Daoy (cell line): ENCODE measurements around the gene SLC10A7. TPM values are rescaled to one million over a fixed set of nuclear protein-coding genes. Genes with fewer than 3 reads are reported as not detected.

Experiments
- DNase-seq: peaks from one replicate; pipeline ENCODE4 v3.0.0-alpha.2; 2015; ENCODE audit warnings: low read depth
- total RNA-seq: library from RNA; depleted of rRNA; stranded (reverse); fragments of >200 nt; shearing (Covaris generic); gene quantifications from 2 replicates; pipeline ENCODE4 v1.2.3, GENCODE V29; 2014

Gene SLC10A7
- total RNA-seq, 1 experiment from 2014 or later = 5.6 TPM

- no peak for DNase-seq
Measured at GRCh38 chr4:146439437-146439836, 82.3 kb downstream of the SLC10A7 start.

- DNase-seq = no peak
Measured at GRCh38 chr4:146437778-146438177, 84.0 kb downstream of the SLC10A7 start.

GRCh38 chr4:146436423-146437162 is 85.1 kb downstream of the SLC10A7 start:
- DNase-seq = no peak

- no peak for DNase-seq
Measured at GRCh38 chr4:146435962-146436361, 85.8 kb downstream of the SLC10A7 start.

- DNase-seq = no peak
Measured at GRCh38 chr4:146432065-146432464, 89.7 kb downstream of the SLC10A7 start.

GRCh38 chr4:146428298-146428697 is 93.4 kb downstream of the SLC10A7 start:
- no peak for DNase-seq

- DNase-seq = no peak
Measured at GRCh38 chr4:146417822-146418221, 103.9 kb downstream of the SLC10A7 start.

GRCh38 chr4:146415829-146416228 is 105.9 kb downstream of the SLC10A7 start:
- no peak for DNase-seq

- peak; percentile 4 for DNase-seq
Measured at GRCh38 chr4:146407669-146408084, 114.1 kb downstream of the SLC10A7 start.

- DNase-seq = no peak
Measured at GRCh38 chr4:146407257-146407656, 114.5 kb downstream of the SLC10A7 start.

- no peak for DNase-seq
Measured at GRCh38 chr4:146401274-146401673, 120.5 kb downstream of the SLC10A7 start.

- no peak for DNase-seq
Measured at GRCh38 chr4:146398896-146399445, 122.8 kb downstream of the SLC10A7 start.

- no peak for DNase-seq
Measured at GRCh38 chr4:146398404-146398803, 123.3 kb downstream of the SLC10A7 start.

GRCh38 chr4:146389561-146389960 is 132.2 kb downstream of the SLC10A7 start:
- no peak for DNase-seq

- no peak for DNase-seq
Measured at GRCh38 chr4:146382194-146382593, 139.5 kb downstream of the SLC10A7 start.

- DNase-seq = no peak
Measured at GRCh38 chr4:146381263-146381872, 140.4 kb downstream of the SLC10A7 start.

GRCh38 chr4:146379744-146380143 is 142.0 kb downstream of the SLC10A7 start:
- DNase-seq = no peak

- no peak for DNase-seq
Measured at GRCh38 chr4:146371812-146372211, 149.9 kb downstream of the SLC10A7 start.

GRCh38 chr4:146370841-146371240 is 150.9 kb downstream of the SLC10A7 start:
- DNase-seq = no peak

- no peak for DNase-seq
Measured at GRCh38 chr4:146369446-146369845, 152.3 kb downstream of the SLC10A7 start.

- no peak for DNase-seq
Measured at GRCh38 chr4:146368209-146368608, 153.5 kb downstream of the SLC10A7 start.

GRCh38 chr4:146367347-146367746 is 154.4 kb downstream of the SLC10A7 start:
- DNase-seq = no peak

GRCh38 chr4:146359771-146360170 is 162.0 kb downstream of the SLC10A7 start:
- DNase-seq = no peak
